GM12878 (cell line): ENCODE results near the gene DENND1B. TPM values are rescaled to one million over a fixed set of nuclear protein-coding genes. Genes with fewer than 3 reads are reported as not detected.

Experiments
- ATAC-seq: fragments of 200-7000 bp; cut with Tn5 transposase; 3 replicates; pipeline ENCODE4 v1.9.1; 2020; ENCODE audit warnings: mild to moderate bottlenecking, moderate library complexity
- BruUV-seq: library from RNA; stranded (reverse); fragments of 400-500 nt; replicated peaks from 2 replicates; lab custom pipeline; 2021; lab: Mats Ljungman, UMichigan
- CTCF ChIA-PET: fragments of 300-600 bp; sonication (Branson Sonifier 250); formaldehyde crosslinking; extraction: SDS; loops from one replicate; lab custom pipeline; 2021; ENCODE audit warnings: inconsistent platforms; lab: Yijun Ruan, JAX
- POLR2A ChIA-PET: fragments of 350-600 bp; formaldehyde crosslinking; extraction: SDS; loops from one replicate; lab custom pipeline; 2021; ENCODE audit warnings: inconsistent platforms; lab: Charles Lee
- RAD21 ChIA-PET: fragments of 300-600 bp; sonication (Branson Sonifier 250); formaldehyde crosslinking; loops from one replicate; lab custom pipeline; 2023; ENCODE audit warnings: antibody characterized with exemption; ENCODE audit not compliant: unreplicated experiment; lab: Charles Lee
- SMC1A ChIA-PET: fragments of 300-600 bp; sonication (Branson Sonifier 250); formaldehyde crosslinking; loops from one replicate; lab custom pipeline; 2023; ENCODE audit not compliant: unreplicated experiment, uncharacterized antibody; lab: Charles Lee
- DNase-seq: peaks from one replicate; pipeline ENCODE4 v3.0.0-alpha.2; 2011; ENCODE audit warnings: low read depth, low spot score
- FAIRE-seq: peaks from 3 replicates; lab custom pipeline; 2011; peaks lifted over from hg19 to GRCh38; lab: Jason Lieb, UNC
- H2AFZ ChIP-seq: 2 replicates; pipeline ENCODE4 v1.6.0; 2011; ENCODE audit warnings: low read depth, low read length, control low read depth; ENCODE audit not compliant: control insufficient read depth
- H3K27ac ChIP-seq: 2 replicates; pipeline ENCODE4 v1.5.1; 2011; ENCODE audit warnings: control low read depth; ENCODE audit not compliant: control insufficient read depth, insufficient read depth
- H3K27me3 ChIP-seq, 2 experiments: replicated peaks in 1 of 2; 2 replicates each; pipeline versions ENCODE4 v1.6.0 to v1.6.1; 2011; ENCODE audit warnings: low read length in 1 of 2; ENCODE audit not compliant: control insufficient read depth in 2 of 2, insufficient read depth in 2 of 2
- H3K36me3 ChIP-seq, 2 experiments: 2 replicates each; pipeline ENCODE4 v1.5.1; 2011; ENCODE audit warnings: low read length in 1 of 2; ENCODE audit not compliant: control insufficient read depth in 2 of 2, insufficient read depth in 2 of 2
- H3K4me1 ChIP-seq: 2 replicates; pipeline ENCODE4 v1.6.1; 2011; ENCODE audit warnings: mild to moderate bottlenecking, low read length, moderate library complexity, mixed read lengths; ENCODE audit not compliant: control insufficient read depth, insufficient read depth
- H3K4me2 ChIP-seq: 2 replicates; pipeline ENCODE4 v1.6.0; 2011; ENCODE audit warnings: control low read depth; ENCODE audit not compliant: control insufficient read depth, insufficient read depth
- H3K4me3 ChIP-seq: fragments of 200-600 bp; sonication (generic); 2 replicates; pipeline ENCODE4 v1.5.1; 2016
- H3K79me2 ChIP-seq: 2 replicates; pipeline ENCODE4 v1.6.0; 2011; ENCODE audit warnings: low read length; ENCODE audit not compliant: control insufficient read depth, insufficient read depth
- H3K9ac ChIP-seq: 2 replicates; pipeline ENCODE4 v1.8.0; 2011; ENCODE audit warnings: low read length, control low read depth, mixed read lengths; ENCODE audit not compliant: control insufficient read depth, insufficient read depth
- H3K9me3 ChIP-seq: replicated peaks from 3 replicates; pipeline ENCODE4 v1.5.1; 2011; ENCODE audit warnings: mild to moderate bottlenecking, low read length; ENCODE audit not compliant: control insufficient read depth, insufficient read depth
- H4K20me1 ChIP-seq: 2 replicates; pipeline ENCODE4 v1.6.0; 2011; ENCODE audit not compliant: control insufficient read depth, insufficient read depth
- ASH2L ChIP-seq: fragments of 300-600, 200-600 bp; sonication (generic); IDR thresholded peaks from 2 replicates; pipeline ENCODE4 v1.6.1; 2017; ENCODE audit warnings: low read depth, mild to moderate bottlenecking, borderline replicate concordance
- ATF7 ChIP-seq: fragments of 450-650 bp; IDR thresholded peaks from 2 replicates; pipeline ENCODE4 v1.6.1; 2016; ENCODE audit warnings: low read depth, mild to moderate bottlenecking
- BHLHE40 ChIP-seq, 2 experiments: fragments of 450-650 bp in 1 of 2; IDR thresholded peaks; 2 replicates each; pipeline ENCODE4 v1.6.1; 2011 to 2017; ENCODE audit warnings: low read depth in 2 of 2, borderline replicate concordance in 1 of 2, improper control_type of control experiment in 1 of 2, low read length in 1 of 2, mild to moderate bottlenecking in 1 of 2
- EGR1 ChIP-seq, 2 experiments: IDR thresholded peaks; 1 replicate in 1 of 2; 2 replicates in 1 of 2; pipeline ENCODE4 v1.6.1; 2011 to 2012; ENCODE audit warnings: low read depth in 2 of 2, low read length in 2 of 2, borderline replicate concordance in 1 of 2, mild to moderate bottlenecking in 1 of 2, moderate library complexity in 1 of 2
- ETV6 ChIP-seq, 2 experiments: fragments of 450-650 bp in 1 of 2; IDR thresholded peaks in 1 of 2; conservative IDR thresholded peaks in 1 of 2; 2 replicates each; pipeline ENCODE4 v1.6.1; 2014; ENCODE audit warnings: antibody characterized with exemption in 1 of 2, borderline replicate concordance in 1 of 2, low read depth in 1 of 2, mild to moderate bottlenecking in 1 of 2, moderate library complexity in 1 of 2
- HDGF ChIP-seq: fragments of 450-650 bp; IDR thresholded peaks from 2 replicates; pipeline ENCODE4 v1.6.1; 2016; ENCODE audit warnings: antibody characterized with exemption
- IKZF2 ChIP-seq, 2 experiments: fragments of 450-650 bp; IDR thresholded peaks; 2 replicates each; pipeline ENCODE4 v1.6.1; 2017; ENCODE audit warnings: mild to moderate bottlenecking in 2 of 2, moderate library complexity in 2 of 2
- IRF4 ChIP-seq: IDR thresholded peaks from 2 replicates; pipeline ENCODE4 v1.6.1; 2011; ENCODE audit warnings: low read depth, low read length
- PAX8 ChIP-seq: fragments of 450-650 bp; IDR thresholded peaks from 2 replicates; pipeline ENCODE4 v1.6.1; 2017; ENCODE audit warnings: mild to moderate bottlenecking, moderate library complexity
- RAD51 ChIP-seq: fragments of 450-650 bp; IDR thresholded peaks from 2 replicates; pipeline ENCODE4 v1.6.1; 2016; ENCODE audit warnings: moderate library complexity, mild to moderate bottlenecking, inconsistent platforms
- TCF3 ChIP-seq: IDR thresholded peaks from 2 replicates; pipeline ENCODE4 v1.6.1; 2012; ENCODE audit warnings: low read depth, mild to moderate bottlenecking, low read length, borderline replicate concordance; ENCODE audit not compliant: insufficient read depth
- ZBED1 ChIP-seq: IDR thresholded peaks from 2 replicates; pipeline ENCODE4 v1.6.1; 2016; ENCODE audit warnings: borderline replicate concordance
- WGBS: methylation state at CpG from one replicate; pipeline ENCODE4 v1.1.6; 2016; ENCODE audit warnings: low lambda C conversion rate; ENCODE audit not compliant: insufficient replicate concordance, insufficient coverage; ENCODE audit errors: missing lambda C conversion rate; 5-methylcytosine and 5-hydroxymethylcytosine counted together
- in situ Hi-C: fragments of 300-500 bp; cut with MboI; formaldehyde crosslinking; loops from 9 replicates; pipeline ENCODE4 v1.14.3; 2018; ENCODE audit warnings: mixed read lengths
- intact Hi-C: fragments of 100-400 bp; cut with micrococcal nuclease; formaldehyde crosslinking; loops from one replicate; pipeline ENCODE4 v1.14.2; 2022; ENCODE audit not compliant: unreplicated experiment
- polyA plus RNA-seq, 11 experiments: library from polyadenylated mRNA; depleted of rRNA in 4 of 11; unstranded in 6 of 11; stranded (reverse) in 5 of 11; fragments of >200 nt; fragmentation: Nextera tagmentation in 4 of 11; fragmentation: Illumina TruSeq in 1 of 11; extraction: Ambion mirVana in 4 of 11; extraction: Trizol in 1 of 11; gene quantifications; 1 replicate in 1 of 11; 2 replicates in 10 of 11; pipeline versions ENCODE4 v1.2.1 to v1.2.3, GENCODE V29; 2011 to 2016; ENCODE audit warnings: inconsistent platforms in 2 of 11, missing spikeins in 2 of 11, low read depth in 1 of 11
- total RNA-seq, 4 experiments: library from RNA; depleted of rRNA in 3 of 4; stranded (reverse); fragments of >200 nt in 3 of 4; fragmentation: Illumina TruSeq in 1 of 4; extraction: Trizol in 1 of 4; gene quantifications; 2 replicates each; pipeline versions ENCODE4 v1.2.1 to v1.2.3, GENCODE V29; 2013 to 2021
- TF ChIP-seq, protein P1 (sequence below): fragments of 450-650 bp; IDR thresholded peaks from 2 replicates; pipeline ENCODE4 v1.6.1; 2017; ENCODE audit warnings: low read depth, mild to moderate bottlenecking, moderate library complexity

DENND1B gene
- total and polyA plus RNA-seq, 10 of the 15 experiments (the other 5 are each of a cell fraction or from before 2014, with no cell fraction given): 1.7 to 10.7 (median 8.0) TPM

DNA sequence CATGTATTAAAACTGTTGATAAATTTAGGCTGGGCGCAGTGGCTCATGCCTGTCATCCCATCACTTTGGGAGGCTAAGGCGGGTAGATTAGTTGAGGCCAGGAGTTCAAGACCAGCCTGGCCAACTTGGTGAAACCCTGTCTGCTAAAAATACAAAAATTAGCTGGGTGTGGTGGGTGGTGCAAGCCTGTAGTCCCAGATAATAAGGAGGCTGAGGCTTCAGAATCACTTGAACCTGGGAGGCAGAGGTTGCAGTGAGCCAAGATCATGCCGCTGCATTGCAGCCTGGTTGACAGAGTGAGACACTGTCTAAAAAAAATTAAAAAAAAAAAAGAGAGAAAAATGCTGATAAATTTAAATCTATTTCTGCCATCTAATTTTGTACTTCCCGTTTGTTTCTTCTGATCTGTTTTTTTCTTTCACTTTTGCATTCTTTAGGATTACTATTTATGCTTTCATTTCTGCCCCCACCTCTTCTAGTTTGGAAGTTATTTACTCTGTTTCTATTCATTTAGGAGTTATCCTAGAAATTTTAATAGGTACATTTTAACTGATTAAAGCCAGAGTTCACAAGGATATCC lies 3.2 kb upstream of the DENND1B start:
- peak overlapping the region; percentile 45; the same call in 1 of the 2 replicates for H2AFZ ChIP-seq
- no peaks in the 10 kb centered on the region; a peak in 1 of 4 replicates for H3K27me3 ChIP-seq
- H3K9ac ChIP-seq: peak overlapping the region; percentile 22; the same call in 1 of the 2 replicates
- CTCF ChIA-PET: no interaction called here
- H3K4me1 ChIP-seq: peaks cover 27% of the 10 kb centered on the region
- RAD21 ChIA-PET: no interaction called here
- no peak overlapping the region; the same call in 1 of the 2 replicates for H3K27ac ChIP-seq
- DNase-seq (no peak), FAIRE-seq (no peak), ATAC-seq (no peak)
- intact Hi-C loops: no loop called here
- H4K20me1 ChIP-seq: no peaks in the 10 kb centered on the region
- BruUV-seq: no TSS peak
- WGBS: 13% methylated on average over 4 of the region's 4 CpGs
- no peaks in the 10 kb centered on the region for H3K79me2 ChIP-seq
- H3K4me3 ChIP-seq: no peak overlapping the region
- in situ Hi-C loops: no loop called here
- no peaks in the 10 kb centered on the region for H3K9me3 ChIP-seq
- SMC1A ChIA-PET: interaction anchor here (0.6 to 1.8 kb wide), 2 partner anchors 30 to 90 kb away, joined by 5 to 10 read pairs; no protein-coding TSS in a partner anchor
- POLR2A ChIA-PET: no interaction called here
- TF ChIP-seq EGR1 (IDR thresholded peaks at IDR 0.05; ENCODE audit: borderline replicate concordance in 1 of 2, low read depth in 2 of 2, low read length in 2 of 2) (no peak), HDGF (no peak)
- no peaks in the 10 kb centered on the region for H3K36me3 ChIP-seq
- H3K4me2 ChIP-seq: peak overlapping the region; percentile 69

DNA sequence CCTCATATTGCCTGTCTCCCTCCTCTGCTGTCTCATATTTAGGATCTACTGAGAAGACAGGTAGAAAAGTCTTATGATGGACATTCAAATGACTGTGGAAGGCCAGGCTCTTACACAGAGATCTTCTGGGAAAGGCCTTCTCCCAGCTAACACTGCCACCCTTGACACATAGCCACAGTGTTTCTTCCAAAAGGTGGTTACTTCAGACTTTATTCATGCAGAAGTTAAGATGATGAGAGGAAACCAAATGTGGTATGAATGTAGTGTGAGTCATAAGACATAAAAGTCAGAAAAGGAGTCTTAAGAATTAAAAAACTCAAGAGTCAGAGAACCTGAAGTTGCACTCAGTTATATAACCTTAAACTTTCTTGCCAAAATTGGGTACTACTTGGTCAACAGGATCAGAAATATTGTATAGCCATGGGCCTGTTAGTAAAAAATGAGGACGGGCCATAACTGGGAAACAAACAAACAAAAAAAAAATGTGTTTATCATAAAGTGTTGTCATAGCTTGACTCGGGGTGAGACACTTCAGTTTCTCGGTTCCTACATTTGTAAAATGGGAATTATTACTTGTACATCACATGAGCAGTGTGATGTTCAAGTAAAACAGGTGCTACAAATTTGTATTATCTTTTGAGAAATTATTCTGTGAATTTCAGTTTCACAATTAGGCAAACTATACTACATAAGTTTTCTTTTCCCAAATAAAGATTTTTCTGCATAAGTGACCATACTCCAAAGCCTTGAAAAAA lies 1.2 kb upstream of the DENND1B start:
- WGBS: 0% methylated on average over 3 of the region's 3 CpGs
- Histone ChIP-seq H3K9ac (peak overlapping the region; percentile 69; the same call in 1 of the 2 replicates), H3K9me3 (no peaks in the 10 kb centered on the region), H4K20me1 (no peaks in the 10 kb centered on the region), H3K4me1 (peaks cover 30% of the 10 kb centered on the region), H3K36me3 (no peaks in the 10 kb centered on the region), H3K4me2 (peak overlapping the region; percentile 97), H3K4me3 (no peak overlapping the region), H3K79me2 (no peaks in the 10 kb centered on the region; the same call in none of the 2 replicates), H2AFZ (peak overlapping the region; percentile 78), H3K27ac (peak overlapping the region; percentile 62), H3K27me3 (no peaks in the 10 kb centered on the region; a peak in 1 of 4 replicates)
- POLR2A ChIA-PET: interaction anchor here (0.8 kb wide), 1 partner anchor 32 kb away, joined by 3 read pairs; no protein-coding TSS in a partner anchor
- FAIRE-seq (peak; percentile 56), ATAC-seq (peak; percentile 46), DNase-seq (no peak)
- in situ Hi-C loops (no loop called here), intact Hi-C loops (no loop called here)
- CTCF ChIA-PET: interaction anchor here (1.0 to 1.1 kb wide), 2 partner anchors 32 to 84 kb away, joined by 3 to 4 read pairs; no protein-coding TSS in a partner anchor
- RAD21 ChIA-PET: interaction anchor here (0.6 to 1.4 kb wide), 4 partner anchors 15 to 167 kb away, joined by 3 read pairs; no protein-coding TSS in a partner anchor
- SMC1A ChIA-PET: interaction anchor here (0.6 to 1.8 kb wide), 6 partner anchors 9 to 32 kb away, joined by 3 to 10 read pairs (median 3); no protein-coding TSS in a partner anchor
- no TSS peak for BruUV-seq
- TF ChIP-seq PAX8: no peak
- 0 out of 4 replicates have a peak, but pooled peaks of 1 of the 2 experiments have one; percentile 28 for TF ChIP-seq BHLHE40 (IDR thresholded peaks at IDR 0.05; ENCODE audit: borderline replicate concordance in 1 of 2, low read depth in 2 of 2, low read length in 1 of 2)
- TF ChIP-seq IRF4: peak; percentile 23; the same call in 1 of the 2 replicates
- peak; percentile 20; the same call in 1 of the 2 replicates for TF ChIP-seq ZBED1
- TF ChIP-seq ETV6 (conservative IDR thresholded peaks at IDR 0.05 in 1 of 2, IDR thresholded peaks at IDR 0.05 in 1 of 2; ENCODE audit: borderline replicate concordance in 1 of 2, low read depth in 1 of 2): peak in 1 of 2 experiments; percentile 14; a peak in 1 of 4 replicates
- peak; percentile 27 to 52; a peak in 2 of 4 replicates for TF ChIP-seq IKZF2 (IDR thresholded peaks at IDR 0.05)
- TF ChIP-seq, protein P1, sequence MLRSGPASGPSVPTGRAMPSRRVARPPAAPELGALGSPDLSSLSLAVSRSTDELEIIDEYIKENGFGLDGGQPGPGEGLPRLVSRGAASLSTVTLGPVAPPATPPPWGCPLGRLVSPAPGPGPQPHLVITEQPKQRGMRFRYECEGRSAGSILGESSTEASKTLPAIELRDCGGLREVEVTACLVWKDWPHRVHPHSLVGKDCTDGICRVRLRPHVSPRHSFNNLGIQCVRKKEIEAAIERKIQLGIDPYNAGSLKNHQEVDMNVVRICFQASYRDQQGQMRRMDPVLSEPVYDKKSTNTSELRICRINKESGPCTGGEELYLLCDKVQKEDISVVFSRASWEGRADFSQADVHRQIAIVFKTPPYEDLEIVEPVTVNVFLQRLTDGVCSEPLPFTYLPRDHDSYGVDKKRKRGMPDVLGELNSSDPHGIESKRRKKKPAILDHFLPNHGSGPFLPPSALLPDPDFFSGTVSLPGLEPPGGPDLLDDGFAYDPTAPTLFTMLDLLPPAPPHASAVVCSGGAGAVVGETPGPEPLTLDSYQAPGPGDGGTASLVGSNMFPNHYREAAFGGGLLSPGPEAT: peak; percentile 43; the same call in 1 of the 2 replicates
- TF ChIP-seq ATF7: peak; percentile 45
- TF ChIP-seq TCF3: no peak
- peak; percentile 77; the same call in 1 of the 2 replicates for TF ChIP-seq ASH2L
- peak; percentile 37; the same call in 1 of the 2 replicates for TF ChIP-seq RAD51
